Activated CD8-positive, alpha-beta memory T cell treated with anti-CD3 and anti-CD28 coated beads for 1 hour (primary cell): ENCODE measurements around the gene RBP5.
A peak's percentile ranks its signal among the peaks of the same experiment; 100 is the strongest.
"Not testable (repeated sequence)": the region's sequence is repeated elsewhere in the genome, so short reads cannot be mapped to it uniquely, and the experiment has no call there.

Experiments
- DNase-seq, 2 donors: peaks; one replicate each; pipeline ENCODE4 v3.0.0-alpha.2; 2020; ENCODE audit warnings: low read depth in 1 of 2; ENCODE audit errors: extremely low read depth in 1 of 2

RBP5 gene

GRCh38 chr12:7123806-7124522 lies 4.7 kb downstream of the RBP5 start:
- DNase-seq: no peak

- DNase-seq: no peak
Measured at GRCh38 chr12:7122811-7123769, 5.6 kb downstream of the RBP5 start.

DNA sequence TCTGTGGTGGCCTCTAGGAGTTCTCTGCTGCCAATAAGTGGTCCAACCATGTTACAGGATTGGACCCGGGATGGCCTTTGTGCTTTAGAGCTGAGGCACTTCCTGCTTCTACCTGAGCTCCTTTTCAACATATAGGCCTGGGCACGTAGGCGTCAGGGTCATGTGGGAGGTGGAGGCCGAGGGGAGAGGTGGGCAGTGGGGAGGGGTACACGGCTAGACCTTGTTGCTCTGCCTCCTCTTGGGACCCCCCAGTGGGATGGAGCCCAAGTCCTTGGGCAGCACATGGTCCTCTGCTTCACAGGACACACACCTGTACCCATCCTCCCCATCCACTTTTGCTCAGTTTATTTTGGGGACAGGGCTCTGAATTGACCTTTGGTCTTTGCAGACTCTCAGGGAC lies 7.4 kb downstream of the RBP5 start:
- no peak for DNase-seq

GRCh38 chr12:7120166-7120565 lies 8.5 kb downstream of the RBP5 start:
- DNase-seq: no peak

DNA sequence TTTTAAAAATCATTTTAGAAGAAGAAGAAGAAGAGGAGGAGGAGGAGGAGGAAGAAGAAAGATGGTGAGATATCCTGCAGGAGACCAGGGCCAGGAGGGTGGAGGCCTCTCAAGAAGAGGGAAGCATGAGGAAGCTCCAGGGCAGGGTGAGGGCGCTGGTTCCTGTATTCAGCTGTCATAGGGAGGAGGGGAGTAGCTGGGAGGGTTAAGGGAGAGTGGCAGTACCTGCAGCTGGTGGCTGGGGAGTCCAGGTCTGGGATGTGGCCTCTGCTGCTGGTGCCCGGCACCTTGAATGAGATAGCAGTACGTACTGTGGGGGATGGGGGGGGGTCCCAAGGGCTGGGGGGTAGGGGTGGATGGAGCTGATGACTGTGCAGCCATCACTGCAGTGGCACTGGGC lies 9.8 kb downstream of the RBP5 start:
- DNase-seq: no peak

DNA sequence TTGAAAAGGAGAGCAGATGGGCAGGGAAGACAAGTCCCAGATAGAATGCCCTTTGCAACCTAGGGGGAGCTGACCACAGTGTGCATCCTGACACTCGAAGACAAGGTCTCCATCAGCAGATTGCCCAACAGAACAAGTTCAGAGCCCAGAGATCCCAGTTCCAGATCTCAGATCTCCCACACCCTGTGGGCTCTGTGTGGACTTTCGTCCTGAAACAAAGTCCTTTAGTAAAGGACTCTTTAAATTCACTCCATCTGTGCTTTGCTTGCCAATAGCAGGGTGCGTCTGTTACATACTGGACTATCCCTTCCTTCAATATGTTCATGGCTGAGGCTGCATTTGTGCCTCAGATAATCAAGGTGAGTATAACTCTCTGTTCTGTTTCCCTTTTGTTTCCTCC lies 11.0 kb downstream of the RBP5 start:
- DNase-seq: no peak

- DNase-seq: no peak
Measured at GRCh38 chr12:7116916-7117315, 11.8 kb downstream of the RBP5 start.

DNA sequence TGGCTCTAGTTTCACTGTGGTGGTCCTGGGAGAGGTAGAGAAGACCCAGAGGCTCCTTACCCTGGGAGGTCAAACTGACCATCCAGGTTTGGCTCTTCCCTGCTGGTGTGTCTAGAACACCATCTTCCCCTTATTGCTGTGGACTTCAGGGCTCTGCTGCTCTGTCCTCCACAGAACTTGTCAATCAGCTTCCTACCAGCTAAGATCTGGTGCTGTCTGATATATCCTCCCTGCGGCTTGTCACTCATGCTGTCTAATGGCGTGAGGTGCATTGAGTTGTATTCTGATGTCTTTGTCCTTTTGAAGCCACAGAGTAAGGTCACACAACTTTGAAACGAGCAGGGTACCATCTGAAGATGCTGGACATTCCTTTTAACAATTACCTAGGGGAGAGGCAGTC lies 12.5 kb downstream of the RBP5 start:
- DNase-seq: no peak

- DNase-seq: no peak
Measured at GRCh38 chr12:7114851-7115250, 13.8 kb downstream of the RBP5 start.

GRCh38 chr12:7114008-7114407 lies 14.7 kb downstream of the RBP5 start:
- no peak for DNase-seq

DNA sequence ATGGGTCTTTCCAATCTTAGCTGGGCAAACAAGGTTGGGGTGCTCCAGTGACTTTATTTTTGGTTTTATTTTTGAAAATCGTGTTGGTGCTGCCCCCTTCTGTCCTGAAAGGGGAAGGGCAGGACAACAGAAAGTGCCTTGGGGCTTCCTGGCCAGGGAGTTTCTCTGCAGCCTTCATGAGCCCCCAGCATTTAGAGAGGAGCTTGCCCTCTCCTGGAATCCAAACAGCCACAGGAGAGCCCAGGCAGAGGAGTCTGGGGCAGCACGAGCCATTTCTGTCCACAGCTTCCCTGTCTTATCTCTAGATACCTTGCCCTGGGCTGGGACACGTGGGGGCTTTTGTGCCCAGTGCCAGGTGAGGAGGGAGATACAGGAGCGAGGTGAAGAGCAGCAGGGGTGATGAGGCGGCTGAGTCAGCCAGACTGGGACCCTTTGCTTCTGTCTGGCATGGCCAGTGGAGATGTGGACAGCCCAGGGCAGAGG lies 15.3 kb downstream of the RBP5 start:
- no peak for DNase-seq

DNA sequence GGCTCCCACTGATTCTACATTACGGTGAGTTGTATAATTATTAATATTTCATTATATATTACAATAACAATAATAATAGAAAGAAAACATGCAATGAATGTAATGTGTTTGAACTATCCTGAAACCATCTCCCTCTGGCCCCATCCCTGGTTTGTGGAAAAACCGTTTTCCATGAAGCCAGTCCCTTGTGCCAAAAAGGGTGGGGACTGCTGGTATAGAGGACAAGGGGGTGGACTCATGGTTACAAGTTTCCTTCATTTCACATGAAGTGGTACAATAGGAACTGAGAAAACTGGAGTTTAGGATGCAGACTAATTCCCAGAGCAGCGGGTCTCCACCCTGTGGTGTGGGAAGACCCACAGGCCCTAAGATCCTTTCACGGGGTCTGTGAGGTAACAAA lies 16.6 kb downstream of the RBP5 start:
- no peak for DNase-seq

DNA sequence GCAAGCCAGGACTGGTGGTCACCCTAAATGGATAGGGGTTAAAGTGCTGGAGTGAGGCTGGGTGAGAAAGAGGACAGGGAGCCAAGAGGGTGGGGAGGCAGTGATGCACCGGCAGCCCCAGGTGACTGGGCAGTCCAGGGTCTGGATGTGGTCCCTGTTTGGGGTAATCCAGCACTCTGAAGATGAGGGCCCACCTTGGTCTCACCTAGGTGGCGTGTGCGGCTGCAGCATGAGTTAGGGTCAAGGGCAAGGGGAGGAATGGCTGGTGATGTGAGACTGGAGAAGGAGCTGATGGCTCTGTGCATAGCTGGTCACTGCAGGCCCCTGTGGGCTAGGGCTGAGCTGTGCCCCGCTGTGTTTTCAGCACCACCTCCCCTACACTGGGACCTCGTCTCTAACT lies 18.0 kb downstream of the RBP5 start:
- no peak for DNase-seq

- DNase-seq: no peak
Measured at GRCh38 chr12:7109572-7109920, 19.1 kb downstream of the RBP5 start.

DNA sequence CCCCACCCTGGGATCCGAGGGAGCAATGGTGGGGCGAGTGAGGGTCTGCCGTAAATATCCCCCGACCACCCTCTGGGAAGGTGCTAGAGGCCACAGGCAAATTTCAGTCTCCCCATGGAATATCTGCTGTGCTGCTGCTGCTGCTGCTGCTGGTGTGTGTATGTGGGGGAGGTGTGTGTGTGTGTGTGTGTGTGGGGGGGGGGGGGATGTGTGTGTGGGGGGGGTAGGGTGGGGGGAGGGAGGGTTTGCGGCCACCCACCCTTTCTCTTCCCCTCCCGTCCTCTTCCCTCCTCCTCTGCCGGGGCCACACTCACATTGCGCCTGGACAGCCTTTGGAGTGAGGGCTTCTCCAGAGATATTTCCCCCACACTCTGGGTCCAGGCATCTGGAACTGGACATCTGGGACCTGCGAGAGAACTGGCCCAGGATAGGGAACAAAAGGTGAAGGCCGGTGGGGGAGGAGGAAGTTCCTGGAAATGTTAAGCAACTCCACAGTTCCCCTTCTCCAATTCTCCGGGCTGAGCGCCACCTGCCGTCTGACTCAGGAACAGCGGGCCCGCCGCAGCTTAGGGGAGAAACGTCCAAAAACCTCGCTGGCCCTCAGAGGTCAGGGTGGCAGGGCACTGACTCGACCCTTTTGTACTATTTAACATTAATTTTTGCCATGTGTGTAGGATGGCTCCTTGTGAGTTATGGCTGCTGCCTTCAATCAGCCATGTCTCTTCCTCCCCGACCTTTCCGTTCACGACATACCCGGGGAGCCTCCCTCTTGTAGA lies 19.7 kb downstream of the RBP5 start, which contains the start of gene C1RL:
Gene C1RL, minus strand, starts transcription at position 419 of the 776 bp plus-strand sequence. Its CDS starts 34 bp downstream, at position 385.
- peak; percentile 38 to 68 for DNase-seq

GRCh38 chr12:7108003-7108795 lies 20.5 kb downstream of the RBP5 start:
- peak in 1 of 2 donors; percentile 51 for DNase-seq

DNA sequence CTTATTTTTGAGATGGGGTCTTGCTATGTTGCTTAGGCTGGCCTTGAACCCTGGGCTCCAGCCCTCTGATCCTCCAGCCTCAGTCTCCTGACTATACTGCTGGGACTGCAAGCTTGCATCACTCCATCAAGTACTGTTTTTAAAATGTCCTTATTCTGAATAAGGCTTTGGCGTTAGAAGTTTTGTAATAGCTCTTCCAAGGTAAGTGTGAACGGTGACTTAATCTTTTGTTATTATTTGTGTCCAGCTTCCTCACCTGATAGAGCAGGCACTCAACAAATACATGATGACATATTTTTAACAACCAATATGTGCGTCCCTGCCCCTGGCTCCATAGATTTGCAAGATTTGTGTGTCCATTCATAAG lies 21.1 kb downstream of the RBP5 start:
- DNase-seq: no peak

DNA sequence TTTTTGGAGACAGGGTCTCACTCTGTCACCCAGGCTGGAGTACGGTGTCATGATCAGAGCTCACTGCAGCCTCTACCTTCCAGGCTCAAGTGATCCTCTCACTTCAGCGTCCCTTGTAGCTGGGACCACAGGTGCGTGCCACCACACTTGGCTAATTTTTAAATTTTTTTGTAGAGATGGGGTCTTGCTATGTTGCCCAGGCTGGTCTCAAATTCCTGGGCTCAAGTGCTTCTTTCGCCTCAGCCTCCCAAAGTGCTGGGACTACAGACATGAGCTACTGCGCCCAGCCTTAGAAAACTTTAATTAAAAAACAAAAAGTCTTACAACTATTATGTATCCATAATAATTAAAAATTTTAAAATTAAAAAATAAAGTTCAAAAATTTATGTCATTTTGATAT lies 21.5 kb downstream of the RBP5 start:
- not testable (repeated sequence) for DNase-seq

DNA sequence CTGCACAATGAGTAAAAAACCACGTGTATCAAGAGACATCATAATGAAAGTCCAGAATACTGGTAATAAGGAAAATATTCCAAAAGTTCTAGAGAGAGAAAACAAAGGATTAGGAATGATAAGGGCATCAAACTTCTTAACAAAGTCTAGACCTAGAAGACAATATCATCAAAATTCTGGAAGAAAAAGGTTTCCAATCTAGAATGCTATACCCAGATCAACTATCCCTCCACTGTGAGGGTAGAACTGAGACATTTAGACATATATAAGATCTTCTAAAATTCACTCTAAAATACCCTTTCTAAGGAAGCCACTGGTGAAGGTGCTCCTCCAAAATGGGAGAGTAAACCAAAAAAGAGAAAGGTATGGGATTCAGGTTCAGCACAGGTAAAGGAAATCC lies 22.6 kb downstream of the RBP5 start:
- DNase-seq: no peak

DNA sequence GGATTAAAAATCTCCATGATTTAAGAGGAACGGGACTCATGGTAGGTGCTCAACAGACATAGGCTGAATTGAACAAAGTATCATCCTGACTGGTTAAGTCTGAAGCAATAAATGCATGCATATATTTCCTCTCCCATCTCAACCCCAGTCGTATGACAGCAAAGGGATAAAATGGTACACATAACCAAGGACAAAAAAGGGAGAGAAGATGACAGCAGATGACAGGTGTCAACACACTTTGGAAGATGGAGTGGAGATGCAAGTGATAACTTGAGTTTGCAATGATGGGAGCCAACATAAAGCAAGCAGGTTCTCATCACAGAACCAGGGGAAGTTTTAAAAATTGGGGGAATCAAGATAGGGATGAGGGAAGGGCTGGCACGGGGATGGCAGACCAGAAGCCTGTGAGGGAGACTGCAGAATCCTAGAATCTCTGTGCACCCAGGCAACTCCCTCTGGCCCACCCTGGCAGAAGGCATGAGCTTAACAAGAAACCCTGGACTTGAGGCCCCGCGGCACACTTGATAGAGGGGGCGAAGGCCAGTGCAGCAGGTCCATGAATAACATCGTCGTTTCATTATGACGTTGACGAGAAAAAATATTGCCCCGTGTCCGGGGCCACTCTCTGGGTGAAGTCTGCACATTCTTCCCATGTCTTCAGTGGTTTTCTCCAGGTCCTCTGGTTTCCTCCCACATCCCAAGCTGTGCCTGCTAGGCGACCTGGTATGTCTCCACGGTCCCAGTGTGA lies 24.7 kb downstream of the RBP5 start:
- DNase-seq: no peak
